Activated CD8-positive, alpha-beta memory T cell treated with anti-CD3 and anti-CD28 coated beads, Interleukin-2, amount 50 U/mL, for 24 hours (primary cell): ENCODE results near the gene CAPZB.

Experiments
- DNase-seq: peaks from one replicate; pipeline ENCODE4 v3.0.0-alpha.2; 2020; ENCODE audit errors: extremely low read depth

CAPZB gene

DNA sequence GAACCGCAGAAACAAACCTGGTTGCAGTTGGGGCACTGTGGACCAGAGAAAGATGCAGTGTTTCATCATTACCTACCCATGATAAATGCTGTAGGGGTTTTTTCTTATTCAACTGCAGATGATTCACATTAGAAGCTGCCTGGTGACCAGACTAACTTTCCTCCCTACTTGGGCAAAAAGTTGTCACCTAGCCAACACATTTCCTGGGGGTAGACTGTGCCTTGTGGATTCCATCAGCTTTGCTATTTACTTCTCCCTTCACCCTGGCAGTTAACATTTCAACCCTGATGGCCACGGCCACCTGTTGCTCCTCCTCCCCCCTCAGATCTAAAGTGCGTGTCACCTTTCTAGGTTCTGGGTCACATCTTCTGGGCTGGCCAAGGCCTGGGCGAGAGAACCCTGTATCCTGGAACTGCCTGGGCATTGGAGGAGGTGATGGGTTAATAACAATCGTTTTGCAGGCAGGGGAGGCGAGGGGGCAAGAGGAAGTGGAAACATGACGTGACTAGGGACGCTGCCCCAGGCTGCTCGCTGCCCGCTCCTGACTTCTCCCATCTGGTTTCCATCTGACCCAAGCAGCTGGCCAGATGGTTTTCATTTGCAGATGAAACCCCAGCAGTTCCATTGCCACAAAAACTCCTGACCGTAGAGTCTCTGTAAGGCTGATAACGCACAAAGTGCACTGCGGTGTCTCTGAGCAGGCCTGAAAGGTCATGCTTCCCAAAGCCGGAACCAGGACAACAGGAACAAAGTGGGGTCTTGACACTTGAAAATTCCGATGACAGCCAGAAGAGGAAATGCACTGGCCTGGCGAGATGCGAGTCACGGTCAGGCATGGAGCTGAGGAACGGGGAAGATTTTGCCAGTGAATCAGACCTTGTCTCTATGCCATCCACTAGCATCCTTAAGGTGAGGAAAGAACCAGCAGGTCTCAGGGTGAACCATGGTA, 36.6 kb downstream of the CAPZB start:
- DNase-seq: no peak

DNA sequence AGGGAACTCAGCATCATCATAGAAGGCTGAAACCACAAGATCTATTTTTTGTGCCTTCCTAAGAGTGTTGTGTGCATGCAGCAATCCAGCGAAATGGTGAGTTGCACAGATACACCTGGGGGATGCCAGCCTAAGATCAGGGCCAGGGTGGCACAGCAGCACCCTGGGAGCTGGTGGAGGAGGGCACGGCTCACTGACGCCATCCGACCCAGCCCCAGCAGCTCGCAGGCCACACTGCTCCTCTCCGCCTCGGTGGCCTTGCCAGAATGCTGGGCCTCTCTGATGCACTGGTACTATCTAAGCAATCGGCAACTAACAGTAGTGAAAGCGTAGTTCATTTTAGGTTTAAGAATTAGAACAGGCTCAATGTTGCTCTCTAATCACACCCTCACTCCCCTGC, 37.8 kb downstream of the CAPZB start:
- DNase-seq: no peak

GRCh38 chr1:19445417-19446342, 39.7 kb downstream of the CAPZB start:
- no peak for DNase-seq

- DNase-seq: no peak
Observed at GRCh38 chr1:19444296-19445021, 40.9 kb downstream of the CAPZB start.

DNA sequence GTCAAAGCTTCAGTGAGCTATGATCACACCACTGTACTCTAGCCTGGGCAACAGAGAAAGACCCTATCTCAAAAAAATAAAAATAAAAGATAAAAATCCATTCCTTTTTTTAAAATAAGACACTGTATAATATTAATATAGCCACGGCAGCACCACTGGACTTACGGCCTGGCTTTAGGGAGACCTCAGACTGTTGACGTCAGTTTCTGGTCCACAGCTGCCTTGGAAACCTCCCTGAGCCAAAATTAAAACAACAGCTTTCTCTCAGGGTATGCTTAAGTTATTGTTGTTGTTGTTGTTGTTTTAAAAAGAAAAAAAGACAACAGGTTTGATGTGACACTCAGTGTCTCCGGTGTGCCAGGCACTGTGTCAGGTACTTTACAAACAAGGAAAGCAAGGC, 42.0 kb downstream of the CAPZB start:
- no peak for DNase-seq

DNA sequence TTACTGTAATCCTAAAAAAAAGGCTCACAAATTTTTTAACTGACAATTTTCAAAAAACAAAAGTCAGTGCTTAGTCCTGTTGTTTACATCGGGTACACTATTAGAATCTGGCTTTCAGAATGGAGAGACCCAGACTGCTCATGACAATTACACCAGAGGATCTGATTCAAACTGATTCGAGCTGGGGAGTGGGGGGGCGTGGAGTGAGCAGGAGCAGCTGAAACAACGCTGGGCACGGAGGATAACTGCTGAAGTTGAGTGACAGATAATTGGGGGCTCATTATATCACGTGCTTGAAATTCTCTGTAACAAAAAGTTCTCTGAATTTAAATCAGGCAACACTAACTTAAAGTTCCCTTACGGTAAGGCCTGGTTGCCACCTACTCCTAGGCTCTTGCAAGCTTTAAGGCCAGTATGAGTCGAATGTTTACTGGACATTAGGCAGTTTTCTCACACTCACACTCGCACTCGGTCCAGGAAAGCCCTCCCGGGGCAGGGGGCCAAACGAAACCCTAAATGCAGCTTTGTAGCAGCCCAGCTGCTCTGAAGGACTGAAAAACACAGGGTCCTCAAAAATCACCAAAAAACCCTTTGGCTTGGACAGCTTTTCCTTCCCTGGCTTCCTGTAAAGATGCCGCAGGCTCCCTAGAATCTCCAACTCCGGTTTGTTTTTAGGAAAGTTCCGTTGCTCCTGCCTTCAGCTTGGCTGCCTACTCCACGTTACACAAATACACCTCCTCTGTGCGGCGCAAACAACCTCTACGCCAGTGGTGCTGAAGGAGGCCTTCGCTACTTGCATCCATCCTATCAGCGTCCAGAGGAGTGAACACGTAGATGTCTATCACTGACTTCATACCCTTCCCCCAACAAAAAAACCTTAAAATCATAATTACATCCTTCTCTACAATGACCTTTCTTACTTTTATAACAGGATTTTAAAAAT, 42.9 kb downstream of the CAPZB start:
- DNase-seq: no peak

- no peak for DNase-seq
Observed at GRCh38 chr1:19441048-19441780, 44.1 kb downstream of the CAPZB start.

DNA sequence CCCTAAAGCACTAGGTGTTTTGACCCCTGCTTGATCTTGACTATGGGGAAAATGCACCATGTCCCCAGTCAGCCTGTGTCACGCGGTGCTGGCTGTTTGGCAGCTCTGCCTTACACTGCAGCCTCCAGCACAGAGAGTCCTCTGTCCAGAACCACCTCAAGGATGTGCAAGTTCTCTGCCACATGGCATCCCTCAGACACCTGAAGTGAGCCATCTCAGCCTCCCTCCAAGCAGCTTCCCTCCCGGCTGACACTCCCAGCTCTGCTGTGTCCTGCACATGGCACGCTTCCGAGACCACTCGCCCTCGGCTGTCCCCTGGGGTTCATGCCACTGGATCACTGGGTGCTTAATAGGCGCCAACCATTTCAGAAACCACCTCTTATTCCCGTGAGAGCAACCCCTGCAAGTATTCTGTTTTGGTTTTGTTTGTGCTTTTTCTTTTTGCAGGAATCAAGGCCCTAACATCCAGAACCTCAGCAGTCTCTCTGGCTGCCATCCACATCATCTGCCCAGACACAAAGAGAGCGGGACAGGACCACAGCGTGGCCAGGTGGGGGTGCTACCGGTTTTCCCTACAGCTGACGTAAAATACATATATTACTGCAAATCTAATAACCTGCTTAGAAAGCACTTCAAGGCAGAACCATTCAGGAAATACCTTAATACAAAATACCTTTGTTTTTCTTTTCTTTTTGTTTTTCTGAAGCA, 45.7 kb downstream of the CAPZB start:
- DNase-seq: no peak

DNA sequence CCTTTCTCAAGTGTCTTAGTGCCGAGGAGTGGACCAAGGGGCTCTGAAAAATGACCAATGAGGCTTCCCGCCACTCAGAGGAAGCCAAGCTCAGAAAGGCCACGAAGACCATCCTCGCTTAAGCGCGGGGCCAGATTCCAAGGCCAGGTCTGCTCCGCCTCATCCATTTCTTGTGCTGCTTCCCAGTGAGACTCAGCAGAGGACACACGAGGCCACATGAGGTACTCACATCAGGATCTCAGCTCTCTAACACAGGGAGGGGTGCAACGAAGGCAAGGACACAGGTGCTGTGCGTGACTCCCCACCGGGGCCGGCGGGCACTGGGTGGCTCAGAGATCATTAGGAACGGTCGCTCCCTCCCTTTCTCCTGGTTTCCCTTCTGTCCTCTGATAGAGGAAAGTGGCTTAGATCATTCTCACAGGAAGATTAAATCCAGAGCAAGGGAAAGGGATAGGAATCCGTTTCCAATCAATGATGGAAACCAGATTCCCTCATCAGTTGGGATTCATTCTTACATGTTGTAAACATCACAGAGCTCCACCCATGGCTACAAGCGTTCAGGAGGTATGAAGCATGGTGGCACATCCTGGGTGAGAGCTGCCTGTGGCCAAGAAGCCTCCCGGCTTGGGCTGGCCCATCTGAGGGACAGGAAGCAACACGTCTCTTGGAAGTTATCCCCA, 46.7 kb downstream of the CAPZB start:
- no peak for DNase-seq

DNA sequence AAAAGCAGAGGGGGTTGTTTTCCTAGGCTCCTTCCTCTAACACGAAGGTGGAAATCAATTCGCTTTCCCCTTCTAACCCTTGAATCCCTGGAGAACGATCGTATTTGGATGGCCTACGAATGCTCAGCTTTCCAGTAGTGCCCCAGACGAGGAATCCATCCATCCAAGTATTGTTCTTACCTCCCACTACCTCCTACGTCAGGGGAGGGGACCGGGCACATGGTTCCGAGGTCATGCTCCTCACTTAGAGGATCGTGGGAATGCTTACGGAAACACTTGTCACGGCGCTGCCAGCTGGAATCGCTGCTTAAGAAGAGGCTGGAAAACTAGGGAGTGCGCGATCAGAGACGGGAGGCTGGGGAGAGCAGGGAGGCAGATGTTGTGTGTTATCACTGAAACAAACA, 47.4 kb downstream of the CAPZB start:
- DNase-seq: no peak

GRCh38 chr1:19436716-19437476, 48.4 kb downstream of the CAPZB start:
- no peak for DNase-seq

DNA sequence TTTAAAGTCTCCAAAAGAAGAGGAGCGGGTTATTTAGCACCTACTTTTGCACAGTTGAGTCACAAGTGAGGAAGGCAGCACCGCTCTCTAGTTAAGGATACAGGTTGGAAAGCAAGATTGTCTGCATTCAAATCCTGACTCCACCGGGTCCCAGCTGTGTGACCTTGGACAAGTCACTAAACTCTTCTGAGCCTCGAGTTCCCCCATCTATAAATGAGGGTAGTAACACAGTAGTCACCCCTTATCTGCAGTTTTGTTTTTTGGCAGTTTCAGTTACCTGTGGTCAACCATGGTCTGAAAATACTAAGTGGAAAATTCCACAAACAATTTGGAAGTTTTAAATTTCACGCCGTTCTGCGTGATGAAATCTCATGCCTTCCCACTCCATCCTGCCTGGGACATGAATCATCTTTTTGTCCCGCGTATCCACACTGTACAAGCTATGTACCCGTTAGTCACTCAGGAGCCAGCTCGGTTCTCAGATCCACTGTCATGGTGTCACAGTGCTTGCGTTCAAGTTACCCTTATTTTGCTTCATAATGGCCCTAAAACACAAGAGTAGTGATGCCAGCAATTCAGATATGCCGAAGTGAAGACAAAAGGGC, 49.4 kb downstream of the CAPZB start:
- DNase-seq: no peak

- no peak for DNase-seq
Observed at GRCh38 chr1:19435181-19435580, 50.2 kb downstream of the CAPZB start.

DNA sequence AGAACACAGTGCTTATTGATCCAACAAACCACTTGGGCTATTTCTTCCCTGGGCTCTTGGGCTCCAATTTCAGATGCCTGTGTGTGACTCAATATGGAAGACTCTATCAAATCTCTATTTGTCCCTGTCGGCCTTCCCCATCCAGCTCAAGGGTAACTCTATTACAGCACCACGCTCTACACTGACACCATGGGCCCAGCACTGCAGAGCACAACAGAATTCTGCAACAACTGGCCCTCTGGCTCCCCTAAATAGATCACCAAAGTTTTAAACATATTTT, 51.7 kb downstream of the CAPZB start:
- no peak for DNase-seq

- DNase-seq: no peak
Observed at GRCh38 chr1:19432943-19433718, 52.2 kb downstream of the CAPZB start.

DNA sequence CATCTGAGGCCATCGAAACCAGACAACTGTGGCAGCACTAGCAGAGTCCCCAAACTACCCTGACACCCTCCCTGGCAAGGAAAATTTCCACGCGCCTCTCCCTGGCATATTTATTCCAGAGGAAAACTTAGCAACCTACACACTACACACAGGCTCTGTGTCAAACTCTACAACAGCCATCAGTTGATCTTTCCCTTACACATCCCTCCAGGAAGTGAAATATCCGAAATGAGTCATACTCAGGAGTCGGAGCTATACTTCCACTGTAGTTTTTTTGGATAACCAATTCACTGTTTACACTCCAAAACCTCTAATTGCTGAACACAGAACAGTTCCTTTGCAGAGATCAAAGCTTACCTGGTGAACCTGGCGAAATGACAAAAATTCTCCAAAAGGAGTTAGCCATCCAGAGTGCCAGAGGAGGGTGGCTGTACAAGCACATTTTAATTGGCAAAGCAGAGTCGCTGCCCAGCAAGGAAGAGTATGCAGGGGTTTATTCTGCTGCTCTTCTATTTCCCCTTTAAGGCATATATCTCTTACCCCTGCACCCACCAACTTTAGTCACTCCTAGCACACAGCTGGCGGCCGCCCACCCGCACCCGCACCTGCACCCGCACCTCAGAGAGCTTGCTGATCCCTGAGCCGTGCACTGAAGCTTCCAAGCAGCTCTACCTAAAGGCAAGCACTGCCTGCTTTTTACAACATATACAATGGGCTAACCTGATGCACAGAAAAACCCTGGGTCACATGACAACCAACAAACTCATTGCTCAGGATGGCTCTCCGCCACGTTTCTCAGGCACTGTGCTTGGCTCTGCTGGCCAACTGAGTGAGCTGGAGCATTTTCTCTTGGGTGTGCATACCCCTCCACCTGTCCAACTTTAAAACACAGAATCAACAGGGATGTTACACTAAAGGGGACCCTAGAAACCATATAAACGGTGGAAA, 54.9 kb downstream of the CAPZB start:
- no peak for DNase-seq
